GM21423 (cell line): Measurements from ENCODE around the gene OSCP1.

Experiments
- ATAC-seq: cut with Tn5 transposase; IDR thresholded peaks from one replicate; pipeline ENCODE4 v1.9.1; 2021; ENCODE audit warnings: mild to moderate bottlenecking, moderate library complexity; ENCODE audit not compliant: unreplicated experiment

The OSCP1 gene

GRCh38 chr1:36411674-36412648 is 38.3 kb downstream of the OSCP1 start:
- no peak for ATAC-seq

DNA sequence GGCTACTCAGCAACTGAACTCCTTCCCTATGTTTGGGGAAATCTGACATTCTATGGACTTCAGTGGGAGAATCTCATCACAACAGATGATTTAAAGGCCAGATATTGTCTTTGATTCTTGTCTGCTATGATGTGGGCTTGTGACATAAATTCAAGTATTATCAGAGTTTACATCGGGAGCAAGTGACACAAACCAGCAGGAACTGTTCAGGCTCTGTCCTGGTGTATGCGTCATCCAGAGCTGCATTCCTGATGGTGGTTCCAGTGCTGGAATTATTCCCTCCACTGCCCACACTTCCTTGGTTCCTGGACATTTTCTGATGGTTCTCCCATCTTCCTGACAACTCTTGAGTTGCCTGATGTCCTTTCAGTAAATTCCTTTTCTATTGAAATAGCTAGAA is 41.8 kb downstream of the OSCP1 start:
- no peak for ATAC-seq

DNA sequence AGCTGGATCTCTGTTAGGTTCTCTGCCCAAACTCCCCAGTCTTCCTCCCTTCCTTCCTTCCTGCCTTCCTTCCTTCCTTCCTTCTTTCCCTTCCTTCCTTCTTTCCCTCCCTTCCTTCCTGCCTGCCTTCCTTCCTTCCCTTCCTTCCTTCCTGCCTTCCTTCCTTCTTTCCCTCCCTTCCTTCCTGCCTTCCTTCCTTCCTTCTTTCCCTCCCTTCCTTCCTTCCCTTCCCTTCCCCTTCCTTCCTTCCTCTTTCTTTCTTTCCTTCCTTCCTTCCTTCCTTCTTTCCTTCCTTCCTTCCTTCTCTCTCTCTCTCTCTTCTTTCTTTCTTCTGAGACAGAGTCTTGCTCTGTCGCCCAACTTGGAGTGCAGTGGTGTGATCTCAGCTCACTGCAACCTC is 43.8 kb downstream of the OSCP1 start:
- ATAC-seq: no peak

DNA sequence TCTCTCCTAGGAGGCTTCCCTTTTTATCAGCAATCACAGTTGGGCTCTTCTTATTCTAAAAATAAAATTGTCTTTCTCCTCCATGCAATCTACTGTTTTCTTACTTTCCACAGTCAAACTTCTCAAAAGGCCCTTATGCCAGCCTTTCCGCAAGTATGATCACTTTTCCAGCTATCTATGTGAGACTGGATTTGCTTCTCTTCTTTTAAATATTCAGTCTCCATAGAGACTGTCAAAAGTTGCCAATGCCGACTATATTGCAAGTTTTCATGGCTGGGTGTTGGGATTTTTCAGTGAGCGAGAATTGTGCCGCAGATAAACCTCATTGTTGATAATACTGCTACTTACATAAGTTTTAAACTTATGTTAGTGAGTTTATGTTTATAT is 47.8 kb downstream of the OSCP1 start:
- ATAC-seq: no peak

DNA sequence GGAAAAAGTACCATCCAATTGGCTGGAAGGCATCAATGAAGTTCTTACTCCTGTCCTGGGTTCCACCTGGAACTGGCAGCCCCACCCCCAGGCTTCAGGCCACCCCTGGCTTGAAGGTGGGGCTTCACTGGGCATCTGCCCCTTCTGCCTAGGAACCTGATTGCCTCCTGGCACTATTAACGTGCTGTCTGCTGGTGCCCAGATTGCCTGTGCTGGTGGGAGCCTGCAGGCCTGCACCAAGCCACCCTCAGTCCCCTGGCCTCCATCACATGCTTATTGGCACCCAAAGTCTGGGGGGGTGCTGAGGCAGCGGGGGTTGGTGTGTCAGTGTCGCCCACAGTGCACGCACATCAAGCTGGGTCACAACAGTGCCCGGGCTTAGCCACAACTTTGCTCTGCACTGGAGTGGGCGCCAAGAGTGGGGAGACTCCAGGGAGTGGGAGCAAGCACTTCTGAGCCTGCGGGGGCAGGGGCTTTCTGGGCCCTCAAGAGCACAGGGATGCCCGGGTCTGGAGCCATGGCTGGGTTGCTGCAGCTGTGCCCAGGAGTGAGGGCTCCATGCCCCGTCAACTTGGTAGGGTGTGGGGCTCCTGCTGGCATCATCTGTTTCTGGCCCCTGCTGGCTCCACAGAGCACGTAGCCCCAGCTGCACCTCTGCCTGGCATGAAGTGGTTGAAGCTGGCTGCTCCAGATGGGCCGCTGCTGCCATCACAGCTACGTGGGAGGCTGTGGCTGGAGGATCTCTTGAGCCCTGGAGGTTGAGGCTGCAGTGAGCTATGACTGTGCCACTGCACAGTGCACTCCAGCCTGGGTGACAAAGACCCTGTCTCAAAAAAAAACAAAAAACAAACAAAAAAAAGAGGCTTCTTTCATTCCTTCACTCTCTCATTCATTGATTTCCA is 48.4 kb downstream of the OSCP1 start:
- ATAC-seq: no peak

DNA sequence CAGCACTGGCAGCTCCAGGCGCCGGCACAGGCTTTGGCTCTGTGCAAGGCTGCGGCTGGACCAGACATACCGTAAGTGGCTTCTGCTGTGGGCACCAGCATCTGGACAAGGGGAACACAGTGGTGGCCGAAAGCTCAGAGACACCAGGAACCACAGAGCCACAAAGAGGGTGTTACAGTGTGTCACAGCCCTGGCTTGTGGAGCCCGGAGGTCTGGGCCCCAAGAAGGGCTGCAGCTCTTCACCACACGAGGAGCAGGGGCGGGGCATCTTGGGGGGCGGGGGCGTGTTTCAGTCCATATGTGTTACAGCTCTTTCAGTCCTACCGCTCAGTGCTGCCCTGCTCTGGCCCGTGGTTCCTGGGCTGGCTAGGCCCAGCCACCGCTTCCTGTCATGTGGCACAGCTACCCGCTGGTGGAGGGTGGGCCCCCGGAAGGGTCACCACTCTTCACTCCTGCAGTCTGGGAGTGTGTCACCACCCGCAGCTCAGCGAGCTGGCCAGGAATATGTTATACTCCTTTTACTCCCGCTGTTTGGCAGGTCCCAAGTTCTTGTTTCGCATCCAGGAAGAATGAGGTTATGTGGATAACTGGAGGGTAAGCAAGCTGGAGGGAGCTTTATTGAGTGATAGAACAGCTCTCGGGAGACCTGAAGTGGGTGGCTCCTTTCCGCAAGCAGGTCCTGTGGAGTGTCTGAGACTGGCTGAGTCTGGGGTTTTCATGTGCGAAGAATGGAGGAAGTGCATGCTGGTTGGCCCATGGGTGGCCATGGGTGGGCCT is 49.2 kb downstream of the OSCP1 start:
- ATAC-seq: peak; percentile 66

DNA sequence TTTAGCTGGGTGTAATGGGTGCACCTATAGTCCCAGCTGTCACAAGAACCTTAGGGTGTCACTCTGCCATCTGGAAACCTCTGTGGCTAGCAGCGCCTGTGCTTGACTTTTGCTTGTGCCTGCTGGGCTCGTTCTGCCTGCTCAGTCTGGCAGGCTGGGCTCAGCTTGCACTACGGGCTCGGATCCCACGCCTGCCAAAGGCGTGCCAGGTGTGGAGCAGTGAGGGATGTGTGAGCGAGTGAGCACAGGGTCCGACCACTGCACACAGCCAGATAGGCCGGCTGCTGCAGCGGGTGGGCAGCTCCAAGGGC is 49.8 kb downstream of the OSCP1 start:
- ATAC-seq: no peak

DNA sequence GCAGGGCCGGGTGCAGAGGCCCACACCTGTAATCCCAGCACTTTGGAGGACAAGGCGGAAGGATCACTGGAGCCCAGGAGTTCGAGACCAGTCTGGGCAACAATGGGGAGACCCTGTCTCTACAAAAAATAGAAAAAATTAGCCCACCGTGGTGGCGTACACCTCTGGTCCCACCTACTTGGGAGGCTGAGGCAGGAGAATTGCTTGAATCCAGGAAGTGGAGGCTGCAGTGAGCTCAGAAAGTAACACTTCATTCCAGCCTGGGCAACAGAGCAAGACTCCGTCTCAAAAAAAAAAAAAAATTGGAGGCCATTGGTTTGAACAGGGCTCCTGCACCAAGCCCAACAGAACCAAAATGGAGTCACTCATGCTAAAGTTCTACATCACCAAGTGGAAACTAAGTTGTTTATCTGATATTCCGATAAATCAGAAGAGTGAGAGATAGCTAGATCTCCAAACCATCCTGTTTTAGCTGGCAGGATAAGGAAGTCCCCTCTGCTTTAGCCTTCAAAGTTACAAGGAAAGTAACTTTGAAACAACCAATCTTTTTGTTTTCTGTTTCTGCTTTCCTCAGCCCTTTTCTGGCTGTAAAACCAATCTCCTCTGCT is 51.8 kb downstream of the OSCP1 start:
- ATAC-seq: no peak

GRCh38 chr1:36397378-36398230 is 52.6 kb downstream of the OSCP1 start, which contains the start of gene LSM10:
Gene LSM10, minus strand, starts transcription at chr1:36397908. Its CDS starts 3,779 bp downstream, at chr1:36394129.
- peak; percentile 45 for ATAC-seq

- ATAC-seq: peak; percentile 3
Measured at GRCh38 chr1:36397083-36397377, 53.2 kb downstream of the OSCP1 start.

GRCh38 chr1:36396359-36396758 is 53.9 kb downstream of the OSCP1 start:
- ATAC-seq: no peak

- no peak for ATAC-seq
Measured at GRCh38 chr1:36393686-36394085, 56.6 kb downstream of the OSCP1 start.

DNA sequence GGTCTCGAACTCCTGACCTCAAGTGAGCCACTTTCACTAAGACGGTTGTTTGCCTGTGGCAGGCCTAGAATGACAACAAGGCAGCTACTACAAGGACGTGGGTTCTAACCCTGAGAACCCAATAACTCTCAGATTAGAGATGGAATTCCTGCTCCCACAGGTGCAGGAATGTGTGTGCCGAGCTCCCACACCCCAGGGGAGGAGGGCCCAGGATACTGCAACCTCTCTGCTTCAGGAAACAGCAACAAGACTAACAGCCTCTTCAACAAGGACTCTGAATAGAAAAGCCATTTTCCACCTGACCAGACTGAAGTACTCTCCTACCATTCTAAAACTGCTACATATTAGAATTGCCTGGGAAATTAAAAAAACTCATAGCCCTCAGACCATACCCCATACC is 57.4 kb downstream of the OSCP1 start:
- ATAC-seq: no peak

DNA sequence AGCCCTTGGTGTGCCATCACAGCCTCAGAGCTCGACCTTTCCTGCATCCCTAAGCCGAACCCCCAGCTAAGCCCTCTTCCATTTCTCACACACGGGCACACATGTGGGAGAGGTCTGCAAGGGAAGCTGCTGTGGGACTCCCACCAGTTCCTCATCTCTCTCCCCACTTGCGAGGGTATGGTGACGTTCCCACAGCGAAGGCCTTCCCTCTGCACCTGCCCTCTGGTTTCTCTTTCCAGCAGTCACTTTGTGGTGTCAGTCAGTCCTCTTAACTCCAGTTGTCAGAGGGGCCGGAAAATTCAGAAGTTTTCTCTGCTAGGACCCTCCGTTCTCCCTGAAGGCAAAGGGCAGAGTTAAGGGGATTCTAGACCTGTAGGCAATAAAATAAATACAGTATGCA is 59.0 kb downstream of the OSCP1 start:
- no peak for ATAC-seq

DNA sequence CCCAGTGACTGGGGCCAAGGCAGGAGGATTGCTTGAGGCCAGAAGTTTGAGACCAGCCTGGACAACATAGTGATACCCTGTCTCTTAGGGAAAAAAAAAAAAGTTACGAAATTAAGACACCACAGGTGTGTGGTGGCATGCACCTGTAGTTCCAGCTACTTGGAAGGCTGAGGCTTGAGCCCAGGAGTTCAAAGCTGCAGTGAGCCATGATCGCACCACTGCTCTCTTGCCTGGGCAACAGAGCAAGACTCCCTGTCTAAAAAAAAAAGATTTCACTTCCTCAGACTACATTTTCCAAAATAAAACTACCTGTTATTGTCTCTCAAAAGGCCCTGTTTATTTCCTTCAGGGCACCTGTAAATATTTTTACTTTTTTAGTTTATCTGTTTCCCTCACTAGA is 59.8 kb downstream of the OSCP1 start:
- ATAC-seq: no peak

- ATAC-seq: no peak
Measured at GRCh38 chr1:36389999-36390398, 60.3 kb downstream of the OSCP1 start.

DNA sequence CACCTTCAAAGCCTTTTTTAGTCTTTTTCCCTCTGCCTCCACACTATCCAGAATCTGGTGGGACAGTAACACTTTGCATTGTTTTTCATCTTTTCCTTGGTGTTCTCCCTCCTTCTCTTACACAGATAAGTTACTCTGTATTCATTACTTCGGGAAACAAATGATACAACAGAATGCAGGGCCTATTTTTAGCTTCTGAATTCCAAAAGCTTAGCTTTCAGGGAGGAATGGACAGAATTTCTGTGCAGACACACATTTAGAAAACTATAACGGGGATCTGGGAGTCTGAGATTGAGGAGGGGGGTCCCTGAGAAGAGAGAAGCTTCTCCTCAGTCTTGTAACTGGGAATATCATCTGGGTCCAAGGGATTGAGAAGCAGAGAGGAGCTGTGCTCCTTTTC is 61.0 kb downstream of the OSCP1 start:
- ATAC-seq: no peak

DNA sequence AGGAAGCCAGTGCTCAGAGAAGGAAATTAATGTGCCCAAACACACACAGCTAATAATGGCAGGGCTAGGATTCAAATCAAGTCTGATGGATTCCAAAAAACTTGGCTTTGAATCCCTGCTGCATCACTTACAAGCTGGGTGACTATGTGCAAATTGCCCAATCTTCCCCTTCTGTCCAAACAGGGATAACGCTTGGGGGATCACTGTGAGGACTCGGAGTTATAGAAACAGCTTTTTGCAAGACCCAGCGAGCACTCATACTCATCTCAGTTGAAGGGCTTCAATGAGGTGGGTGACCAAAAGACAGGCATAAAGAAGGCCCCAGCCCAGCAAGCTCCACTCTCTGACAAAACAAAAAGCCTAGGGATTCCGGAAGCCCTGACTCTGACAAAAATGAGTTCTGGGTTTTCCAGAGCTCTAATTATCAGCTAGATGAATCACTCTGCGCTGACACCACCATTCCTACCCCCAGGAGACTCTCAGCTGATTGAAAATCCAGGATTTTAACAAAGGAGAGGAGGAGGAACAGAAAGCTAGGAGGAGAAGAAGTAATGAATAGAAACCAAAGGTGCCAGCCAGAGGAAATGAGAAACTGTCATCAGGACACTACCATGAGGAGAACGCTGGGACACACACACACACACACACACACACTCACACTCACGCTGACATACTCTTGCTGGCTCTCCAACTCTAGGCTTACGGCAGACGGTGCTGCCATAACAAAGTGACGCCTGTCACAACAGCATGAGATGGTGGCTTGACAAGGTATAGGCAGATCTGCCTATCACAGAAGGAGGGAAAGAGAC is 62.9 kb downstream of the OSCP1 start:
- no peak for ATAC-seq
